Loucy (cell line): Measurements from ENCODE around the gene MIS18BP1.

Source experiments
- CTCF ChIP-seq: fragments of 200-600 bp; sonication (generic); conservative IDR thresholded peaks from 2 replicates; pipeline ENCODE4 v1.5.1; 2014; ENCODE audit warnings: mild to moderate bottlenecking, antibody characterized with exemption, low read length
- EZH2phosphoT487 ChIP-seq: fragments of 200-600 bp; IDR thresholded peaks from 2 replicates; pipeline ENCODE4 v1.6.1; 2018; ENCODE audit warnings: antibody characterized with exemption, mild to moderate bottlenecking, moderate library complexity, borderline replicate concordance

- TF ChIP-seq CTCF (no peak), EZH2phosphoT487 (no peak)
Measured at GRCh38 chr14:45267071-45267470, 14.1 kb upstream of the MIS18BP1 start.
